GM10266 (cell line): ENCODE results near the gene FHAD1.
A peak's percentile ranks its signal among the peaks of the same experiment; 100 is the strongest.

Experiments used
- DNase-seq: peaks from one replicate; pipeline ENCODE4 v3.0.0; 2012; ENCODE audit errors: extremely low spot score
- TF ChIP-seq, protein P1 (sequence below): IDR thresholded peaks from 2 replicates; pipeline ENCODE4 v1.5.1; 2012; ENCODE audit warnings: mild to moderate bottlenecking, low read depth; ENCODE audit not compliant: control insufficient read depth, insufficient read depth; ENCODE audit errors: missing control alignments

The FHAD1 gene

DNA sequence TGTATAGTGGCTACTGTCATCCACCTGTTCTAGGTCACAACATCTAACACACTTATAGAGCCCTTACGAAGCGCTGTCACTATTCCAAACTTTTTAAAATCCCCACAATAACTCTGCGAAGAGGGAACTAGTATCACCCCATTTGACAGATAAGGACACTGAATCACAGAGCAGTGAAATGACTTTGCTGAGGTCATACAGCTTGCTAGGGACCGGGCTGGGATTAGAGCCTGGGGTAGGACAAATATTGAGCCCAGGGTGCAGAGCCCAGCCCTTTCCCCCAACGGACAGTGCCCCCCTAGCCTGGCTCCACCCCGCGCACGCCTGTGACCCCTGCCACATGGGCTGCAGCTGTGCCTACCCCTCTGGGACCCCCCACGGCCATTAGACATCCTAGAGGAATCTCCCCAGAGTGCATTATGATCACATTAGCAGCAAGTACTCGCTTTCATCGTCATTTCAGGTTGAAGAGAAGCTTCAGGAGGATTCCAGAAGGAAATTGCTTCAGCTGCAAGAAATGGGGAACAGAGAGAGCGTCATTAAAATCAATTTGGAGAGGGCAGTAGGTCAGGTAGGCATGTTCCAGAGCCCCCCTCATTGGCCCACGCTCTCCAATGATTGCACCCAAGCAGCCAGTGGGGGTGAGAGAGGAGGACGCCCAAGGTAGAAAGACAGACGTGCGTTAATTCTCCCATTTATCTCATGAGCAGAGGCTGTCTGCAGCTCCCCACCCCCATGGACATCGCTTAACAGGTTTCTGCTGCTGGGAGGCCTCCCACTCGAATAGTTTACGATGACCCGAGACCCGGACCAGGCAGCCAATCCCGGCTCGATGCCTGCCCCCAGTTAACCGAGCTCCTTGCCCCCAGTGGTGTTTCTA is 77.2 kb downstream of the FHAD1 start:
- TF ChIP-seq, protein P1, sequence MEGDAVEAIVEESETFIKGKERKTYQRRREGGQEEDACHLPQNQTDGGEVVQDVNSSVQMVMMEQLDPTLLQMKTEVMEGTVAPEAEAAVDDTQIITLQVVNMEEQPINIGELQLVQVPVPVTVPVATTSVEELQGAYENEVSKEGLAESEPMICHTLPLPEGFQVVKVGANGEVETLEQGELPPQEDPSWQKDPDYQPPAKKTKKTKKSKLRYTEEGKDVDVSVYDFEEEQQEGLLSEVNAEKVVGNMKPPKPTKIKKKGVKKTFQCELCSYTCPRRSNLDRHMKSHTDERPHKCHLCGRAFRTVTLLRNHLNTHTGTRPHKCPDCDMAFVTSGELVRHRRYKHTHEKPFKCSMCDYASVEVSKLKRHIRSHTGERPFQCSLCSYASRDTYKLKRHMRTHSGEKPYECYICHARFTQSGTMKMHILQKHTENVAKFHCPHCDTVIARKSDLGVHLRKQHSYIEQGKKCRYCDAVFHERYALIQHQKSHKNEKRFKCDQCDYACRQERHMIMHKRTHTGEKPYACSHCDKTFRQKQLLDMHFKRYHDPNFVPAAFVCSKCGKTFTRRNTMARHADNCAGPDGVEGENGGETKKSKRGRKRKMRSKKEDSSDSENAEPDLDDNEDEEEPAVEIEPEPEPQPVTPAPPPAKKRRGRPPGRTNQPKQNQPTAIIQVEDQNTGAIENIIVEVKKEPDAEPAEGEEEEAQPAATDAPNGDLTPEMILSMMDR = no peak
- no peak for DNase-seq

DNA sequence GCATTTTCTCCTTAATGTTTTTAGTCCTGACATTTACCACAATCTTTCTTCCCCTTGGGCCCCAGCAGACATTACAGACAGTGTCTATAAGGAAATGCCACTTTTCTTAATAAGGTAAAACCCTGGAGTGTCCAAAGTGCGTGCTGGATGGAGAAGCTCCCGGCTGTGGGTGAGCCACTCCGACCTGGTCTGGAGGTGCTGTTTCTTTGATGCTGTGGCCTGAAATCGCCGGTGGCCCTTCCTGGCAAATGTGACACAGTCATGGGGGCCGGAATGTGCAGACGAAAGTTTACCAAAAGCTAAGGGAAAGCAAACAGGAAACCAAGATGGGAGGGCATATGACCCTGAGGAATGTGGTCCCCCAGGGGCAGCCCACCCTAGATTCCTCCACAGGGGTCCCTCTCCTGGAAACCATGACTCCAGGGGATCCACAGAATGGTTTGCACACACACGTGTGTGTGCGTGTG is 77.9 kb downstream of the FHAD1 start:
- TF ChIP-seq, protein P1 = no peak
- no peak for DNase-seq

- DNase-seq = no peak
- TF ChIP-seq, protein P1 = no peak
Measured at GRCh38 chr1:15325375-15326085, 78.5 kb downstream of the FHAD1 start.

DNA sequence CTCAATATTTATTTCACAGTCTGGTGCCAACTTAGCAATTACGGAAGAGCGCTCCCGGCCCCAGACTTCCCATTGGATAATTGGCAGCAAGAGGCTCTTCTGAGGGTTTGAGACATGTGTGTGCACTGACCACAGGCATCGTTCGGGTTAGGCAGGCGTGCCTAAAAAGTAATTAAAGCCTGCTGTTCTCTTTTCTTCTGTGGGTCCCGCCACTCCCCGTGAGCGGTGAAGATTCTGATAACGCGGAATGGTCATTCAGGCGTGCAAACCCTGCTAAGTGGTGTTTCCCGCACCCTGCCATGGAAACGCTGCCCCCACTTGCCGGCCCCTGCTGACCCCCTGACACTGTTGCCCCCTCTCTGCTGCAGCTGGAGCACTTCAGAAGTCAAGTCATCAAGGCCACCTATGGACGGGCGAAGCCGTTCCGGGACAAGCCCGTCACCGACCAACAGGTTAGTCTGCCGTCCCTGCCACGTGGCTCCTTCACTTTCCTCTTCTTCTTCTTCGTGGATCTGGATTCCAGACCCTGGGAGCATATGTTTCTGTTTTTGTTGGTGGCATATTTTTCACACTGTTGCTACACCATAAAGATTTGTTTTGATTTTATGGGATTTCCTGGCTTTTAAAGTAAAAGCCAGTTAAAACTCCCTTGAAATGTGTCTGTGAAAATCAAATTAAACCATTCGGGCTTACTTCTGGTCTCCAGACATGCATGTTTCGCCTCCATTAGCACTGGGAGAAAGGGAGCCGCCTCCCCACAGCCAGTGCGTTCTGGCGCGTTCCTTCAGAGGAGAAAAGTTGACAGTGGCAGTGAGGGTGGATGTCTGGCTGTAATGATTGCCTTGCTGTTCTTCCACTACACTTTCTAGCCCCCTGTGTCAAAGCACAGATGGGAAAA is 79.9 kb downstream of the FHAD1 start:
- TF ChIP-seq, protein P1 = no peak

GRCh38 chr1:15328351-15329103 is 81.5 kb downstream of the FHAD1 start:
- TF ChIP-seq, protein P1 = no peak
- DNase-seq = no peak

More for the DNA sequence above, 79.9 kb downstream of the FHAD1 start:
- DNase-seq = no peak

- DNase-seq = peak; percentile 44
- TF ChIP-seq, protein P1 = peak; percentile 20
Measured at GRCh38 chr1:15329104-15329820, 82.2 kb downstream of the FHAD1 start.
